ENCODE results near the gene CDK5R2. TPM values are rescaled to one million over a fixed set of nuclear protein-coding genes. Genes with fewer than 3 reads are reported as not detected.
A peak's percentile ranks its signal among the peaks of the same experiment; 100 is the strongest.

CDK5R2 gene
- total RNA-seq, 2 donors from 2014 or later = 0.78 TPM; not detected in 1

DNA sequence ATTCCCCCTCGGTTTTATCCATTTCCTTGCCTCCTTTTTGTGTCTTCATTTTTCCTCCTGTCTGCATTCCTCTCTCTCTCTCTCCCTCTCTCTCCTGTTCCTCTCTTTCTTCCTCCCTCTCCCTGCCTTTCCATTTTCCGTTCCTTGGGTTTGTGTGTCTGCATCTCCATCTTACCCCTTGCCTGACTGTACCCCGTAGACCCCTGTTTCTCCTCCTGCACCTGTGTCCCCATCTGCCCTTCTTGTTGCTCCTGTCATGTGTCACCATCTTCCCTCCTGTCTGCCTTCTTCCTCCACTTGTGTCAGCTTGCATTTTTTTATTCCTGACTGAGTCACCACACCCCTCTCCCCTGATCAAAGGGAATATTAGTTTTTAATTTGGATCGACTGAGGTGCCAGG, 1.8 kb downstream of the CDK5R2 start:
- intact Hi-C loops (cut with DNase I) = no loop called here
- WGBS, 2 donors = 3 to 4% methylated on average over 4 of the region's 4 CpGs
- Histone ChIP-seq H3K27me3 (peaks cover 0 to 48% of the 10 kb centered on the region in 2 donors), H3K4me1 (peaks cover 28% of the 10 kb centered on the region), H3K9me3 (no peaks in the 10 kb centered on the region), H3K27ac (no peak overlapping the region), H3K36me3 (replicated peaks in 1 of 2; ENCODE audit: insufficient read depth in 1 of 2, low read depth in 2 of 2) (no peaks in the 10 kb centered on the region), H3K4me3 (no peak overlapping the region)
- ATAC-seq (no peak), DNase-seq (no peak)
- TF ChIP-seq, protein P1, sequence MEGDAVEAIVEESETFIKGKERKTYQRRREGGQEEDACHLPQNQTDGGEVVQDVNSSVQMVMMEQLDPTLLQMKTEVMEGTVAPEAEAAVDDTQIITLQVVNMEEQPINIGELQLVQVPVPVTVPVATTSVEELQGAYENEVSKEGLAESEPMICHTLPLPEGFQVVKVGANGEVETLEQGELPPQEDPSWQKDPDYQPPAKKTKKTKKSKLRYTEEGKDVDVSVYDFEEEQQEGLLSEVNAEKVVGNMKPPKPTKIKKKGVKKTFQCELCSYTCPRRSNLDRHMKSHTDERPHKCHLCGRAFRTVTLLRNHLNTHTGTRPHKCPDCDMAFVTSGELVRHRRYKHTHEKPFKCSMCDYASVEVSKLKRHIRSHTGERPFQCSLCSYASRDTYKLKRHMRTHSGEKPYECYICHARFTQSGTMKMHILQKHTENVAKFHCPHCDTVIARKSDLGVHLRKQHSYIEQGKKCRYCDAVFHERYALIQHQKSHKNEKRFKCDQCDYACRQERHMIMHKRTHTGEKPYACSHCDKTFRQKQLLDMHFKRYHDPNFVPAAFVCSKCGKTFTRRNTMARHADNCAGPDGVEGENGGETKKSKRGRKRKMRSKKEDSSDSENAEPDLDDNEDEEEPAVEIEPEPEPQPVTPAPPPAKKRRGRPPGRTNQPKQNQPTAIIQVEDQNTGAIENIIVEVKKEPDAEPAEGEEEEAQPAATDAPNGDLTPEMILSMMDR (IDR thresholded peaks at IDR 0.05) = no peak
- peak in 1 of 3 donors; percentile 9 for TF ChIP-seq POLR2A (IDR thresholded peaks at IDR 0.05)

DNA sequence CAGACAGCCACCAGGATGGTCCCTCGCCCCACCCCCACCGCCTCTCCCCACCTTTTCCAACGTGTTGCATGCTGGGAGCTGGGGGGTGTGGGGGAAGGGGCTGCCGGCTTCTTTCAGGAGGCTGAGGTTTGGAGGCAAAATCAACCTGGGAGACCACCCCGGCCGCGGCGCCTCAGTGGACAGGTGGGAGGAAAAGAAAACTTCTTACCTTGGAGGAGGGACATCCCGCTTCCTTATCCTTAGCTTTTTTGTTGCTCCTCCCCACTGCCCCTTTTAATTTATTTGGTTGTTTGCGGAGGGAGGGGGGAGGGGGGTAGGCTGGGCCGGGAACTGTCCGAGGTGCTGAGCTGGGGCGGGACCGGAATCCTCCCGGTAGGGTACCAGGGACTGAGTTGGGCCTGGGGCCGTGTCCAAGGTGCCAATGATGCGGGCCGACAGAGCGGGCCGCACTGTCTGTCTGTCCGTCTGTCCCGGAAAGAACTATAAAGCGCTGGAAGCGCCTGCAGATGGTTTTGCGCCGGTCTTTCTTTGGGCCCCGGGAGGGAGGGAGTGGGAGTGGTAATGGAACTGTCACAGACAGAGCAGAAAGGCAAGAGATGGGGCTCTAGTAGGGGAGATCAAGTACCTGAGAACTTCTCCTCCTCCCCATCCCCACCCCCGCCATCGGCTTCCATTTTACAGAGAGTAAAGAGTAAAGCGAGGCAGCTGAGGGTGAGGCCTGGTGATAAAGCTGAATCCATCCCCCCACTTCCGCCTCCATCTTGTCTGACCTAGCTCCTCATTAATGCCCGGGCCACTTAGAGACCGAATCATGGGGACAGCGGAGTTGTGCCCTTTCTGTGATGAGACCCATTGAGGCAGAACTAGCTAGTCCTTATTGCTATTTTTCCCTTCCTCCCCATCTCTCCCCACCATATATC, 2.4 kb downstream of the CDK5R2 start:
- Histone ChIP-seq H3K27me3 (peaks cover 0 to 48% of the 10 kb centered on the region in 2 donors), H3K36me3 (replicated peaks in 1 of 2; ENCODE audit: insufficient read depth in 1 of 2, low read depth in 2 of 2) (no peaks in the 10 kb centered on the region), H3K27ac (no peak overlapping the region), H3K4me1 (peaks cover 28% of the 10 kb centered on the region), H3K9me3 (no peaks in the 10 kb centered on the region), H3K4me3 (no peak overlapping the region)
- WGBS, 2 donors = 10 to 12% methylated on average over 30 to 32 of the region's 34 CpGs
- DNase-seq (no peak), ATAC-seq (no peak)
- intact Hi-C loops (cut with DNase I) = no loop called here
- TF ChIP-seq POLR2A (IDR thresholded peaks at IDR 0.05) = no peak
- TF ChIP-seq, protein P1 (IDR thresholded peaks at IDR 0.05) = no peak

DNA sequence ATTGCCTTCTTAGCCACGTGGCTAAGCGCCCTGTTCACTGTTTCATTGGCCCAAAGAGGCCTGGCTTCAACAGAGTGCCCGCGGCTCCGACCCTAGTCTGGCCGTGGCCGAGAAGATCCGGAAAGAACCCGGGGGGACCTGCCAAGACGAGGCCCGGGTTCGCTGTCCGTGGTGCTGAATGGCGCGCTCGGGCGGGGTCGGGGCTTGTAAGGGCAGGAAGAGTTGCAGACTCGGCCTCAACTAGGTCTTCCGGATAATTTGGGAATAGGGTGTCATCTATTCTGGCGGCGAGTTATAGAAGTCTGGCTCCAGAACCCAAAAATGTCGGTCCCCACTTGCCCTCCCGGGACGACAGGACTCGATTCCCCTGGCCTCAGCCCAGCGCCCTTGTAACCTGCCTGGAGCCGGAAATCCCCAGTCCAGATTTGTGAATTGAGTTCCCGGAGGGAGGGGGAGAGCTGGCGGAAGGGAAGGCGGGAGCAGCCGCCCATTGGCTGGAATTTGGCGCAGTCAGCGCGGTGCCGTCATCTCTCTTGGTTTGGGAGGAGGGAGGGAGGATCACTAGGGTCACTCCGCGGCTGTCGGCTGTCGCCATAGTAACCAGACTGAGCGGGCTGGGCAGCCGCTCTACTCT, 3.5 kb downstream of the CDK5R2 start:
- WGBS, 2 donors = 2 to 3% methylated on average over 24 to 42 of the region's 42 CpGs
- DNase-seq (peak; percentile 64 to 75 (median 70)), ATAC-seq (peak; percentile 60)
- Histone ChIP-seq H3K9me3 (no peaks in the 10 kb centered on the region), H3K27ac (no peak overlapping the region), H3K4me1 (peaks cover 28% of the 10 kb centered on the region), H3K4me3 (no peak overlapping the region), H3K27me3 (peaks cover 0 to 48% of the 10 kb centered on the region in 2 donors), H3K36me3 (replicated peaks in 1 of 2; ENCODE audit: insufficient read depth in 1 of 2, low read depth in 2 of 2) (no peaks in the 10 kb centered on the region)
- intact Hi-C loops (cut with DNase I) = no loop called here
- peak in 2 of 3 donors; percentile 15 to 39 for TF ChIP-seq POLR2A (IDR thresholded peaks at IDR 0.05)
- TF ChIP-seq, protein P1 (IDR thresholded peaks at IDR 0.05) = no peak

DNA sequence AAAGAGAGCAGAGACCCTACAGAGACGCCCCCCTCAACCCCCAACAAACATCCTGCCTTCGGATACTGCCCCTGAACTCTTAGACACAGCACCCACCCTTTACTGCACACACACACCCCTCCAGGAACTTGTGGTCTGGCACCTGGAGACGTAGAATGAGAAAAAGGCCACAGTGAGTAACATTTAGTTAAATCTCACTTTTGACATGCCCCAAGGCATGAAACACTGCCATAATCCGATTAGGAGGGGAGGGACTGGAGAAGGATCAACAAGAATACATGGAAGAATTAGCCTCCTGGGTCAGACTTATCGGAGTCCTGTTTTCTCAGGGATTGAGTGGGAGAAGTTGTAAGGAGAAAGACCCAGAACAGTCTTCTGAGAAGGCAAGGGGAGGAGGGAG, 4.1 kb downstream of the CDK5R2 start:
- TF ChIP-seq POLR2A (IDR thresholded peaks at IDR 0.05) = no peak
- TF ChIP-seq, protein P1 (IDR thresholded peaks at IDR 0.05) = no peak
- 11 to 13% methylated on average over 5 of the region's 5 CpGs for WGBS, 2 donors
- peaks cover 0 to 48% of the 10 kb centered on the region in 2 donors for H3K27me3 ChIP-seq

More for the DNA sequence above, 4.1 kb downstream of the CDK5R2 start:
- intact Hi-C loops (cut with DNase I) = no loop called here
- H3K9me3 ChIP-seq = no peaks in the 10 kb centered on the region
- H3K27ac ChIP-seq = peak overlapping the region in 1 of 4 donors; percentile 9
- DNase-seq (no peak), ATAC-seq (no peak)
- peaks cover 28% of the 10 kb centered on the region for H3K4me1 ChIP-seq
- no peaks in the 10 kb centered on the region for H3K36me3 ChIP-seq (replicated peaks in 1 of 2; ENCODE audit: insufficient read depth in 1 of 2, low read depth in 2 of 2)
- H3K4me3 ChIP-seq = no peak overlapping the region
